NCI-H2081 (cell line): Measurements from ENCODE around the gene MRPS18C.
"Not testable (repeated sequence)": the region's sequence is repeated elsewhere in the genome, so short reads cannot be mapped to it uniquely, and the experiment has no call there.

ENCODE experiments used
- DNase-seq, 2 experiments: peaks; one replicate each; lab custom pipeline; 2025; lab: John Stamatoyannopoulos, UW

Gene MRPS18C

DNA sequence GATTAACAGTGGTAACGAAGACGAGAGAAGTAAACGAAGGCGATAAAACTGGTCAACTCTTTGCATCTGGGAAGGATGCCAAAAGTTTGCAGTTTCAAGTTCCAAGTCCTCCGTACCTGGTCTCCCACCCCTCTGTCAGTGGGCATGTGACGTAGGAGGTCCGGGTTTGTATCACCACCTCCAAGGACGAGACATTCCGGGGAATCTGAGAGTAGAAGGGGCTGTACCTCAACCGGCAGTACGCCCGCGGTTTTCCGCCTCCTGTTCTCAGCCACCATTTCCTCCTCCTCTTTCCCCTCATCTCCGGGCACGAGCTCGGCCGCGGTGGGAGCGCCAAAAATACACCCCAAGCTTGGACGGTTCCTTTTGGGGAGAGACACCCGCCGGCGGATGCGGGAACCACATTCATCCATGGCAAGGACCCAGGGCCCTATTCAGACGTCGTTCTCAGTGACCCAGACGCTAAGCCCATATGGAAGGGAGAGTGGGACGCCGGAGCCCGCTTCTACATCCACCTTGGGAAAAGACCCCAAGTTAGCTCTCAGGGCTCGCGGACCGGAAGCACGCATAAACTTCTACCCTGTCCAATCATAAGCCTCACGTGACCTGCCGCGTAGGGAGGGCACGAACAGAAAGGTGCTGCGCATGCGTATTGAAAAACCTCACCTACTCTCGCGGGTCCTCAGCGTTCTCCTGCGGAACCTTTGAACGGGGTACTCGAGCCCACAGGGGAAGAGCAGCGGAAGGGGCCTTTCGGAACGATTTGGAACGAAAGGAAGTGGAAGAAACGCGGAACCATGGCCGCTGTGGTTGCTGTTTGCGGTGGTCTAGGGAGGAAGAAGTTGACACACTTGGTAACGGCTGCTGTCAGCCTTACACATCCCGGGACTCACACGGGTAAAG lies at the start of gene MRPS18C, which contains the start of gene HELQ:
Gene MRPS18C (plus strand): TSS at position 778 of the 903 bp plus-strand sequence. CDS start 20 bp downstream, at position 798.
Gene HELQ (minus strand): TSS at position 543 of the 903 bp plus-strand sequence. CDS start 130 bp downstream, at position 413.
- DNase-seq = peak; percentile 96 to 97

DNA sequence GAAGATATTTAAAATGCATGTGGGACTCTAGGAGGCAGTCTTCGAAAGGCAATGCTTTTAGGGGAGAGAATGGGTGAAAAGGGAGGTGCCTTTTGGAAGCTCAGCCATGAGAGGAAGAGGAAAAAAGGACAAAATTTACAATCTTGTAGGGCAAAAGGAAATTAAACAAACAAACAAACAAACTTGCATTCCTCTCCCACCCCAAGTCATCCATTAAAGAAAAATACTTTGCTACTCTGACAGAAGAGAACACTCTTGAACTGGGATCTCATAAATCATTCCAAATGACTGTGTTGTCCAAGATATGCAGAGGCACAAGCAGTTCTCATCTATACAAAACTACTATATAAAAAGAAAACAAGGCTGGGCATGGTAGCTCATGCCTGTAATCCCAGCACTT lies 47.0 kb upstream of the MRPS18C start:
- DNase-seq = no peak

DNA sequence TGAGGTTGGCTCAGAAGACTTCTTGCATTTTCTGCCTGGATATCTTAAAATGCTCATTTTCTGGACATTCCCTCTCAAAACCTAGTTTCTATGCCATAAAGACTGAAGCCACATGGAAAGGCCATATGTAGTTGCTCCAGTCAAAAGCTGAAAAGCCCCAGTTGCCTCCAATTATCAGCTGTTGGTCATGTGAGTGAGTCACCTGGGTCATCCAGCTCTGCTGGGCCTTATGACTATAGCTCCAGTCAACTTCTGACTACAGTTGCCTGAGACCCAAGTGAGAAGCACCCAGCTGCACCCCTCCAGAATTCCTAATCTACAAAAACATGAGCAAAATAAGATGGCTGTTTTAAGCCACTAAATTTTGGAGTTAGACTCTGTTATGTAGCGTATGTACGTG lies 42.2 kb upstream of the MRPS18C start:
- no peak for DNase-seq

DNA sequence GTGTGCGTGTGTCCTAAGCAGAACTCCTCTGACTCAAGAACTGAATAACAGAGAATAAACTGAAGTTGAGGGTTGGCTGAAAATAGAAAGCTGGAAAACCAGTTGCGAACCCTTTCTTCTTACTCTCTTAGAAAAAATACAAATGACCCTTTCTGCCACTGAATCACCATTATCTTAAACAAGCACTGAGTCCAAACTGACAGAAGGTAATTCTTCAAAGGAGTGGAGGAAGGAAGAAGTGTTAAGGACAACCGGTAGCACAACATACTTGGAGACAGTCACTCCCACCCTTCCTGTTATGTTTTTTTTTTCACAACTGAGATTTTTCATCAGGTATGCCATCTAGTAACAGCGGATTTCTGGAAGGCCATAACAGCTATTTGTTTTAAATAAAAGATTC lies 38.3 kb upstream of the MRPS18C start:
- DNase-seq = no peak

DNA sequence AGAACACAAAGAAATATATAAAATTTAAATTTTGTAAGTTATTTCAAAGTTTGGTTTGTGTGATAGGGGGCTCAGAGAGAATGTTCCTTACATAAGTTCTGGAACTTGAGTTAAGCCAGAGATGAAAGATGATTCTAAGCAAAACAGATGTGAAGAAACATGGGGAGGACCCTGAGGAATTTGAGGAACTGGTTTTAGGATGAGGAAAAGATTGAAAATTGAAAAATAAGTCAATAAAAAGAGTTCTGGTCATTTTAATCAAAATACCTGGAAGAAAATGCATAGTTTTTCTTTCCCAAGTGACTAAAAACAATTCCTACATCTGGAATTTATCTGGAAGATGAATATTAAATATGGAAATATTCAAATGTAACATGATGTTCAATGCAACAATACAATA lies 37.6 kb upstream of the MRPS18C start:
- DNase-seq = no peak

DNA sequence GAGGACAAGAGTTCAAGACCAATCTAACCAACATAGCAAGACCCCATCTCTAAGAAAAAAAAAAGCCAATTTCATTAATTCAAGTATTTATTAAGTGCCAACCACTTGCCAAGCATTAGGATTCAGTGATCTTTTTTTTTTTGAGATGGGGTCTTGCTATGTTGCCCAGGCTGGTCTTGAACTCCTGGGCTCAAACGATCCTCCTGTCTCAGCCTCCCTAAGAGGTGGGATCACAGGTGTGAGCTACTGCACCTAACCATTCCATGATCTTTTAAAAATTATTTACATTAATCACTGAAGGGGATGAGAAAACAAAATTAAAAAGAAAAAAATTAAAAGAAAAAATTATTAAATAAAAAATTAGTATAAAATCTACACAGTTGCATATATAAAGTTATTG lies 24.7 kb upstream of the MRPS18C start:
- no peak for DNase-seq

DNA sequence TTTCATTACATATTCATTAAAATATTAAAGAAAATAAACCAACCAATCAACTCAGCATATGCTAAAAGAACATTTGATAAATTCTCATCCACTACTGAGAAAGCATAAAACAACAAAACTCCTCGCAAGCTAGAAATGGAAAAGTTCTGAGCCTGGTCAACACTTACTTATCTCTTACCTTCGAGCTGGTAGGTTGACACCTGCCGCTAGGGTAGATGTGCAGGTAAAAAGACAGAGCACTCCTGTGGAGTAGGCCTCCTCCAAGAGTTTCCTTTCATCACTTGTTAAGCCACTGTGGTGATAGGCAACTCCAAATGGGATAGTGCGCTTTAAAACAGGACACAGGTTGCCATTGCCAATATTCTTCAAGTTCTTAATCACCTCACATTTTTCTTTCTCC lies 19.2 kb upstream of the MRPS18C start:
- DNase-seq = no peak

DNA sequence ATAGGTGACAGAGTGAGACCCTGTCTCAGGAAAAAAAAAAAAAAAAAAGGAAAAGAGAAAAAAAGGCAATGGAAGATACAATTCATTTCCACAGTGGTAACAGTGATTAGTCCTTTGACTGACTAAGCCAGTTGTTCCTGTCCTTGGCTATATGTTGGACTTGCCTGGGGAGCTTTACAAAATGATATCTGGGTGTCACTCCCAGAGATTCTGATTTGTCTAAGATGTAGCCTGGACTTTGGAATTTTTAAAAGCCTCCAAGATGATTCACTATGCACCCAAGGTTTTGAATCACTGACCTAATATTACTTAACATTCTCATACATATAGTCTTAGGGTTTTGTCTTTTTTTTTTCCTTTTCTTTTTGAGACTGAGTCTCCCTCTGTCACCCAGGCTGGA lies 17.1 kb upstream of the MRPS18C start:
- DNase-seq = no peak

DNA sequence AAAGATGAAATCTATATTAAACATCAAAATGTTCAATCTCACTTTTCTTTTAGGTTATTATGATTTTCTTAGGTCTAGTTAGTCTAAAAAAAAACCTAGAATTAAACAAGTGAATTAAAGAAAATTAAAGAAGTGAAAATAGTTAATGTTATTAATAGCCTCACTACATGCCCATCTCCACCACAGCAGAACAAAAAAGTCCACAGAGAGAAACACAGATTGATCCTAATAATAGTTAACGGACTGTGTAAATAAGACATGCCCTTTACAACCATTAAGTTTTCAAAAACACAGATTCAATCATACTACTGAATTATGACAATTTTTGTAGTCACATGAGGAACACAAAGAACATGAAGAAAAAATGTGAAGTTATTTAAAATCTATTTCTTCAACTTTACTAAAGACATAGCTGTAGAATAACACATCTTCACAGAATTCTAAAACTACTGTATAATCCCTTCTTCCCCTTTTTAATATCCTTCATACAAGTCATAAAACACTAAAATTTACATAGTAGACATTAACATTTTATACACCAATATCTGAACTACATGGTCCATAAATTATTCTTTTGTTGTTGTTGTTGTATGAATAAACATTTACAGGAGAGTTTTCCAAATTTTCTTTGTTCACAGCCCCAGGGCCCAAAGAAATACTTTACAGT lies 15.6 kb upstream of the MRPS18C start:
- DNase-seq = no peak

DNA sequence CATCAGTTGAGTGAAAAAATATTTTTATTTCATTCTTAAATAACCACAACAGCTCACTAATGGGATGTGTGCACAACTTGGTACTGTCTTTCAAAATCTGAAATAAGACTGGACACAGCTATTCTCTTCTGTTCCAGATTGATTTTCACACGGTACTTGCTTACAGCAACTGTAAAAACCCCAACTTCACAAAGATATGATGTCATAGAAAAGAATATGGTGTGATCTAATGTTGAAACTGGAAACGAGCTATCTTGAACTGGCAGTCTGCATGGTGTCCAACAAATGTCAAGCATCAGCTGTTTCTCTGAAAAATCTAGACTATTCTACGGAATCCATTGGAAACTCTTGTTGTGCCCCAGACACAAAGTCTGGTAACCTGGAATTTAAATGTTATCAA lies 15.0 kb upstream of the MRPS18C start:
- DNase-seq = no peak

DNA sequence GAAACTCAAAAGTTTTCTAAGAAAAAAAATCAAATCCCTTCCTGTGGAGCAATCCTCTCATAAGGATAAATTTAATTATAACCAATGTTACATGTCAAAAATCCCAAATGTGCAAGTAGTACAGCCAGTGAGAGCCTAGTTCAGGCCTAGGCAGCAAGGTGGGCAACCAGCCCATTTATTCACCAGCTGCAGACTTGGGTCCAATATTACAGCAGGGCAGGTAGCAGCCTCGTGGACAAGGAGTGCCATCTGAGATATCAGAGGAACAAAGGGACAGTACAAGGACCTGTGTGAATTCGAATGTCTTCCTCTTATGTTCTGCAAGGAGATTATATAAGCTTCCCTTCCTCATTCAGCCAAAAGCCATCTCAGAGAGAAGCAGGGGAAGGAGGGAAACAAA lies 6.8 kb upstream of the MRPS18C start:
- DNase-seq = no peak

DNA sequence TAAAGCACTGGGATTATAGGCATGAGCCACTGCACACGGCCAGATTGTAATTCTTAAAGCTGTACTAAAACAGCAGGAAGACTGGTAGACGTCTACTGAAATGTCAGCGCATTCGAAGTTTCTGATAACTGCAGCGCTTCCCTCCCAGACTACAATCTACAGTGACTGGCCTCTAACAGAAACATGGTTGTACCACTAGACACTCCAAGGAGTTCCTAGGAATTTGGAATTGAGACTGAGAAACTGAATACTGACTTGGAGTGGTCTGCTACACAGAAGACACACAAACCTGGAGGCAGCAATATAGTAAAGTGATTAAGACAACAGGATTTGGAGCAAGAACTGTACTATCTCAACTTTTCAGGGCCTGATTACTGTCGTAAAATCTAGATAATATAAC lies 1.2 kb upstream of the MRPS18C start:
- no peak for DNase-seq

DNA sequence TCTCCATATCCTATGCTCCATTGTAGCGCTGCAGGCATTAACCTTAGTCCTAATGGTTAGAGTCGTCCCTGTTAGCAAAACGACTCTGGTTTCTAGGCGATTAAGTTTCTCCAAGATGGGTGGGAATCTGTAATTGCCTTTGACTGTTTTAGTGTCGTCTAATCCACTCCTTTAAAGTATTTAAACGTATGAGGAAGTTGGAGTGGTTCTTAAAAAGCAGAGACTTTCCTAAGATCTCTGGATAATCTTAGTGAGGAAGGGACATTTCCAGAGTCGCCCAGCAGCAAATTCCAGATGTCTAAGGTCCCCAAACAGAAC lies 285 bp downstream of the MRPS18C start:
- no peak for DNase-seq

DNA sequence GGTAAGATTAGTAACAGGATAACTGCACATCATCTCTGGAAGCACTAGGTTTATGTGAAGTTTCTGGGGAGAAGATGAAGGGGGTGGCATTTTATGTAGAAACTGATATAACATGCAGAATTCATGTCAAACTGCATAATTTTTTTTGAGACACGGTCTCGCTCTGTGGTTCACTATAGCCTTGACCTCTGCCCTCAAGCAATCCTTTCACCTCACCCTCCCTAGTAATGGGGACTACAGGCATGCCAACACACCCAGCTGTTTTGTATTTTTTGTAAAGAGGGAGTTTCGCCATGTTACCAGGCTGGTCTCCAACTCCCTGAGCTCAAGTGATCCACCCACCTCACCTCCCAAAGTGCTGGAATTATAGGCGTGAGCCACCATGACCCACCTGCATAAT lies 17.6 kb downstream of the MRPS18C start:
- DNase-seq = no peak

DNA sequence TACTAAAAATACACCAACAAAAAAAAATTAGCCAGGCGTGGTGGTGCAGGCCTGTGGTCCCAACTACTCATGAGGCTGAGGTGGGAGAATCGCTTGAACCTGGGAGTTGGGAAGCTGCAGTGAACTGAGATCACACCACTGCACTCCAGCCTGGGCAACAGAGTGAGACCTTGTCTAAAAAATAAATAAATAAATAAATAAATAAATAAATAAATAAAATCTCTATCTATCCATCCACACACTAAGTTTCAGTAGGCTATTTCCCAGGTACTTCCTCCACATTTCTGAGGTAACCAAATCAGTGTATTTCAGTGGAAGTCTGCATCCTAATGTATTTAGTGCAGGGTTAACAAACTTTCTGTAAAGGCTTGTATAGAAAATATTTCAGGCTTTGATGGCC lies 18.1 kb downstream of the MRPS18C start:
- no peak for DNase-seq

DNA sequence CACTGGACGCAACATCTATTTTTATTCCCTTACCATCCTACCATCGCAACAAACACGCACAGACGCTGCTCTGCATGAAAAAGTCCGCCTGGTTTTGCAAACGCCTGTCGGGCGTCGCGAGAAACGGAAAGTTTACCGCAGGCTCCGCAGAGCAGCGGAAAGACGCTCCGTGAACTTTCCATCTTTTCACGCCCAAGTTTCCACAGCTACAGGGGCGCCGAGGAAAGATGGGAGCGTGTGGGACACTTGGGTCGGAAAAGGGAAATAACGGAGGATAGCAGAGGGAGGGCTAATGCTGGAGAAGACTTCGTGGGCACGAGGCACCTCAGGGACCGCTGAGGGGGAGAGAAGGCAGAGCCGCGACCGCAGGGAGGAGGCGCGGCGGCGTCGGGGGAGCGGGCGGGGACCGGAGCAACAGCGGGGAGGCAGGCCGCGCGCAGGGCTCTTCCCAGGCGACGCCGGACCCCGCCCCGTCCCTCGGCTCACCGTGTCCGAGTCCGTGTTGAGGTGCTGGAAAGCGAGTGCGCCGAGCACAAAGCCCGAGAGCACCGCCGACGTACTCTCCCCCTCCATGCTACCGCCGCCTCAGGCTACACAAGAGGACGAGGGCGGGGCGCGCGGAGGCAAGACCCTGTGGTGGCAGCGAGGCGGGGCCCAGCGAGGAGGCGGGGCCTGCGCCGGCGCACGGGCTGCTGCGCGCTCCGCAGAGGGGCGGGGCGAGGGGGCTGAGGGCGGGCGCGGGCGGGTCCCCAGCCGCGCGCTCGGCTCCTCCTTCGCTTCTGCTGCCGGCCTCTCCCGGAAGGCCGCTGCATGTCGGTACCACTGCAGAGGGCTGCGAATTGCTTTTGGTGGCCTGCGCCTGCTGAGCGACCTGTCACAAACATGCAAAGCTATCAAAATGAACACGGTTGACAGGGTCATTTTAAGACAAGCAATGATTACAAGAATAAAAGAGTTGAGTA lies 28.9 kb downstream of the MRPS18C start, which contains the start of gene ABRAXAS1:
Gene ABRAXAS1 (minus strand): TSS at position 601 of the 962 bp plus-strand sequence. CDS start 28 bp downstream, at position 573.
- DNase-seq = peak; percentile 88 to 90

DNA sequence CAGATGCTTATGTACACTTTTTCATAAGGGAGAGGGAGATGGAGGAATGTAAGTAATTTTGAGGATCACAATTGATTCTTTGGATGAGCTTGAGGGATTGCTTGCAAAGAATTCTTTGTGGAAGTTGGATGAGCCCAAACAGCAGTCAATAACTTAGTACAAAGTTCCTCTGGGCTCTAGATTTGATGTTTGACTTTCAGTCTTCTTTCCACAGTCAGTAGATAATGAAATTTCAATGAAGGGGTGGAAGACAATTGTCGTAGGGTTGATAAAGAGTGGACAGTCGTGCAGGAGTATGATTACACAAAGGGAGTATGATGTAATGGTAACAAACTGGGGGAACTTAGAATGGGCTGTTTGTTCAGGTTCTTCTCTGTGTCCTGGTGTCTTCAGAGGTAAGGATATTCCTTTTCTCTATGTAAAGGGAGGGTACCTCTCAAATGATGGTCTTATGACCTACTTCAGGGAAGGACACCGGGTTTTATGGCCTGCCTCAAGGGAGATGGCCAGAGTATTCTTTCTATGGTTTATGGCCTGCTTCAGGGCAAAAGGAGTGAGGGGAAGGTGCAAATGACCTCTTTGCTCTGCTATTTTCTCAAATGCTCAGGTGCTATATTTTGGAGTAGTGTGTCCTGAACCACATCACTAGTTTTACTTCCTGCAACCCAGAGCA lies 30.7 kb downstream of the MRPS18C start:
- DNase-seq = no peak

DNA sequence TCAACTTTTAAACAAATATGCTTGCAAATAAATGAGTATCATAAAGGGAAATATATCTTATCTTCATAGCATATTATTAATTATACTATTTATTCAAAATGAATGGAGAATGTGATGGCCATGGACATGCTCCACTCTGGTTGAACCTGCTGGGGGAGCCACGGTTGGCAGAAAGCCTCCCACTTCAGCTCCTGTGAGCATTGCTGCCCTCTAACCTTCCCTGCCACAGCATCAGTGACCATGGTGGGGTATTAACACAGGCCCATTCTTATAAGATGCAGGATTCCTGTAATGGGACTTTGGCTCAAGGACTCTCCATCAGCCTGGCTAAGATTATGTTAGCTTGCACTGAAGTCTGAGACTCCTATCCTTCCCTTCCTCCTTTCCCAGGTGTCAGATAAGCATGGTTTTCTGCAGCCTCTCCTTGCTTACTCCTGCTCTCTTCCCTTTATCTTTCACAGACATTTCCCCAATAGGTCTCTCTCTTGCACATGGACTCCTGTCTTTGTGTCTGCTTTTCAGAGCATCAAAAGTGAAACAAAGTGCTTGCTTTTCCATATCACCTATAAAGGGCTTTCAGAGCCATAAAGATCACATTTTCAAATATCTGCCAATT lies 34.0 kb downstream of the MRPS18C start:
- no peak for DNase-seq

DNA sequence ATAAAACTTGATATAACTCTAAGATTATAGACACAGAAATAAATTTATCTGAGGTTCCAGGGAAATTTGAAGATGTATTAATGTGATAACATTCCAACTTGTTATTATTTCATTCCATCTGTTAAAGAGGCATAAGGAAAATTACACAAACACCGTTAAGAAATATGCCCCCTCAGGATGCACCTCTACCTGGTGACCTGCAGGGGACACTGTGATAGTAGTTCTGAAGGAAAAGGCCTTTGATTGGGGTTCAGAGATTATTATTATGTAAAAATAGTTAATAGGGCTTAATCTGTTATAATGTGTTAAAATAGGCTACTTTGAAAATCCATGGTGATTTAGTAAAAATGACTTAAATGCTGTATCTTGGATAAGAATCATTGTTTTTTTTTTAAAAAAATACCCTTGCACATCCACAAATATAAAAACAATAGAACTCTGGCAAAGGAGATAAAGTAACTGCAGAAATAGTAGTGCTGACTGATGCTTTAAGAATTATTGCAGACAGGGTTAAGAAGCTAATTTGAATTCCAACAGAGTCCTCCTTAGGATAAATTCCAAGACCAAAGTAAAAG lies 35.1 kb downstream of the MRPS18C start:
- peak; percentile 1 to 2 for DNase-seq

DNA sequence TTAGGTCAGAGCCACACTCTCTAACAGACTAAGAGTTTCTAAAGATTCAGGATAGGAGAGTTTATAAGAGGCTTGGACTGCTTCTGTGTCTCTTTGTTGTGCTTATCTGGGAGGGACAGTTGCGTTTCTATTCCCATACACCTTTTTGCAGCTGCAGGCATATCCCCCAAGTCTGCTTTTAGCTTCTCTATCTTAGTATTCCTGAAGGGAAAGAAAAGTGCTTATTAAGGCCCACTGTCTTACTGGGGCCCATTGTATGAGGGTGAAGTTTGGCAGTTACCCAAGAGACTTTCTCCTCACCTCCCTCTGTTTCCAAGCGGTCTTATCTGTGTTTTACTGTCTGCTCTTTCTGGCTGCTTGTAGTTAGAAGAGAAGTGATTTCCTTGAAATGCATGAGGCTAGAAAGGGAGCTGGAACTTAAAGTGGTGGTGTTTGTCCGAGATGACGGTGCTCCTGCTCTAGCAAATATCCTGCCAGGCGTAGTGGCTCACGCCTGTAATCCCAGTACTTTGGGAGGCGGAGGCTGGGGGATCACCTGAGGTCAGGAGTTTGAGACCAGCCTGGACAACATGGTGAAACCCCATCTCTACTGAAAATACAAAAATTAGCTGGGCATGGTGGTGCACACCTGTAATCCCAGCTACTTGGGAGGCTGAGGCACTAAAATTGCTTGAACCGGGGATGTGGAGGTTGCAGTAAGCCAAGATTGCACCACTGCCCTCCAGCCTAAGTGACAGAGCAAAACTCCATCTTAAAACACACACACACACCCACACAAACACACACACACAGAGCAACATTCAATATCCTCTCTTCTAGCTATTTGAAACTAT lies 40.4 kb downstream of the MRPS18C start:
- not testable (repeated sequence) for DNase-seq
